HepG2 (cell line): ENCODE measurements around the gene TPST1.
"Not testable (repeated sequence)": the region's sequence is repeated elsewhere in the genome, so short reads cannot be mapped to it uniquely, and the experiment has no call there.

Experiments
- CREBL2 ChIP-seq: sonication (generic); formaldehyde crosslinking; IDR thresholded peaks from 2 replicates; pipeline ENCODE4 v1.8.1; 2023; ENCODE audit warnings: missing genetic modification reagents, mild to moderate bottlenecking, borderline replicate concordance
- GATAD2A ChIP-seq: IDR thresholded peaks from 2 replicates; pipeline ENCODE4 v1.6.1; 2016
- HOXA5 ChIP-seq: sonication (generic); formaldehyde crosslinking; IDR thresholded peaks from 2 replicates; pipeline ENCODE4 v1.4.0; 2020; ENCODE audit warnings: missing genetic modification reagents
- POLR2A ChIP-seq, 2 experiments: IDR thresholded peaks; 2 replicates each; pipeline ENCODE4 v1.6.1; 2011; ENCODE audit warnings: low read depth in 2 of 2, low read length in 2 of 2, mild to moderate bottlenecking in 1 of 2, moderate library complexity in 1 of 2; ENCODE audit not compliant: insufficient read depth in 1 of 2
- TCF7 ChIP-seq: sonication (generic); IDR thresholded peaks from 2 replicates; pipeline ENCODE4 v1.6.1; 2016; ENCODE audit warnings: antibody characterized with exemption, low read depth
- ZNF350 ChIP-seq: sonication (generic); formaldehyde crosslinking; IDR thresholded peaks from 2 replicates; pipeline ENCODE4 v1.4.0; 2020; ENCODE audit warnings: mild to moderate bottlenecking, low read depth, missing genetic modification reagents, borderline replicate concordance
- ZSCAN20 ChIP-seq: sonication (generic); formaldehyde crosslinking; IDR thresholded peaks from 2 replicates; pipeline ENCODE4 v1.4.0; 2020; ENCODE audit warnings: missing genetic modification reagents, mild to moderate bottlenecking, borderline replicate concordance
- TF ChIP-seq, protein P1 (sequence below): sonication (generic); formaldehyde crosslinking; conservative IDR thresholded peaks from 2 replicates; pipeline ENCODE4 v1.4.0; 2020; ENCODE audit warnings: missing genetic modification reagents

DNA sequence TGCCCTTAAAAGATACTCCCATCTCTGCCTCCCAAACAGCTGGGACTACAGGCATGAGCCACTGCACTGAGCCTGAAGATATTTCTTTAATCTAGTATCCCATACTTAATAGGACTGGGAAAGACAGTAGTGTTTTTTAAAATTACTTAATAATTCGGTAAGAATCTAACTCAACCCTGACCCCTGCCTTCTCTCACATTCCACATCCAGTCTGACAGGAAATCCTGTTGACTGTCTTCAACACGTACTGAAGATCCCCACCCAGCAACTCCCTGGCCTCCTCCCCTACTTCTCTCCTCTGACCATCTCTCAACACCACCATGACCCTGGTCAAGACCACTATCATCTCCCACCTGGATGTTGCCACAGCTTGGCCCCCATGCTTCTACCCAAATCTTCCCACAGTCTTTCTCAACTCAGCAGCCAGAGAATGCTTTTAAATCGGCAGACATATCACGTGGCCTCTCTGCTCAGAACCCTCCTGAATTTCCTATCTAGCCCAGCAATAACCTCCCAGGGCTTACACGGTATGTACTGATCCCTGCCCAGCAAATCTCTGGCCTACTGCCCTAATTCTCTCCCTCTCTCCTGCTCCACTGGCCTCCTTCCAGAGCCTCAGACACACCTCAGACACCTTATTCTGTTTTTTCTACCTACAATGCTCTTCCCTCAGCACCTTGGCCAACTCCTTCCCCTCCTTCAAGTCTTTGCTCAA, 180.2 kb downstream of the TPST1 start:
- not testable (repeated sequence) for TF ChIP-seq TCF7; POLR2A (IDR thresholded peaks at IDR 0.05; ENCODE audit: insufficient read depth in 1 of 2, low read depth in 2 of 2, low read length in 2 of 2); CREBL2; HOXA5; ZNF350 (CRISPR knock-in tag); GATAD2A; ZSCAN20 (CRISPR knock-in tag)
- TF ChIP-seq, protein P1, sequence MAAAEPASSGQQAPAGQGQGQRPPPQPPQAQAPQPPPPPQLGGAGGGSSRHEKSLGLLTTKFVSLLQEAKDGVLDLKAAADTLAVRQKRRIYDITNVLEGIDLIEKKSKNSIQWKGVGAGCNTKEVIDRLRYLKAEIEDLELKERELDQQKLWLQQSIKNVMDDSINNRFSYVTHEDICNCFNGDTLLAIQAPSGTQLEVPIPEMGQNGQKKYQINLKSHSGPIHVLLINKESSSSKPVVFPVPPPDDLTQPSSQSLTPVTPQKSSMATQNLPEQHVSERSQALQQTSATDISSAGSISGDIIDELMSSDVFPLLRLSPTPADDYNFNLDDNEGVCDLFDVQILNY (CRISPR knock-in tag): not testable (repeated sequence)
